ENCODE data around the gene GOT2.
A peak's percentile ranks its signal among the peaks of the same experiment; 100 is the strongest.
"Not testable (repeated sequence)": the region's sequence is repeated elsewhere in the genome, so short reads cannot be mapped to it uniquely, and the experiment has no call there.

GOT2 gene

DNA sequence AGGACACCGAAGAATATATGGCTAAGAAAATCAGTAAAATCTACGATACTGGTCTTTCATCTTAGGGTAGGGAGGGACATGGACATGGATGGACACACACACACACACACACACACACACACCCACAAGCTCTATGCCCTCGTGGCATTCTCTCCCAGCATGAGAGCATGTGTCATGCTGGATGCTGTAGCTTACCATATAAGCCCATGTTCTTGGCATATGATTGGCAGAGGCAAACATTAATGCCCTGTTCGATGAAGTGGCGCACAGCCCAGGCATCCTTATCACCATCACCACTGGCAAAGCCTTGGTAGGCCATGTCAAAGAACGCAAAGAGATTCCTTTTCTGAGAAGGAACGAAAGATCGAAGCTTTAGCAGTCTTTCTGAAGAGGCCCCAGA is 17.6 kb downstream of the GOT2 start:
- no peak for FAIRE-seq

DNA sequence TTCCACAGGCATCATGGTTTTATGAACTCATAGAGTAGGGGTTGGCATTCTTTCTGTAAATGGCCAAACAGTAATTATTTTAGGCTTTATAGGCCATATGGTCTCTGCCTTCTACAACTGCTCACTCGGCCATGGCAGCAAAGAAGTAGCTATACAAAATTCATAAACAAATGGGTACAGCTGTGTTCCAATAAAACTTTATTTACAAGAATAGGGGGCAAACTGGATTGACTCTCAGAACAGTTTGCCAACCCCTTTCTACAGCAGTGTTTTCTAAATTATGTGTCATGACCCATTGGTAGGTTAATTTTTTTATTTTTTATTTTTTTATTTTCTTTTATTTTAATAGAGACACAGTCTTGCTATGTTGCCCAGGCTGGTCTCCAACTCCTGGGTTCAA is 20.4 kb downstream of the GOT2 start:
- no peak for FAIRE-seq

DNA sequence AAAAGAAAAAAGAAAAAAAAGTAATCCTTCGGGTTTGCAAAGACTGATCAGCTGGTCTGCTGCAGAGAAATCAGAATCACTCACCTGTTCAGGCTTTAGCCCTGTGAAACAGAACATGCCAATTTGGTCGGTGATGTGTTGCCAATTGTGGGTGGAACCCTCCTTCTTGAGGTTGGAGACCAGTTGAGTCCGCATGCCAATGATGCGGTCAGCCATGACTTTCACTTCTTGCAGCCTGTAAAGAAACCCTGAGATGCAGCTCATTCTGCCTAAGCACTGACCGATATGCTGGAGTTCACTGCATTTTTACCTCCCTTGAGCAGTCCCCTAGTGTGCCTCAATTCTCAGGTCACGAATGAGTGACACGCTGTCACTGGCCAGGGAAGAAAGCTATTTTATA is 24.8 kb downstream of the GOT2 start:
- no peak for FAIRE-seq

DNA sequence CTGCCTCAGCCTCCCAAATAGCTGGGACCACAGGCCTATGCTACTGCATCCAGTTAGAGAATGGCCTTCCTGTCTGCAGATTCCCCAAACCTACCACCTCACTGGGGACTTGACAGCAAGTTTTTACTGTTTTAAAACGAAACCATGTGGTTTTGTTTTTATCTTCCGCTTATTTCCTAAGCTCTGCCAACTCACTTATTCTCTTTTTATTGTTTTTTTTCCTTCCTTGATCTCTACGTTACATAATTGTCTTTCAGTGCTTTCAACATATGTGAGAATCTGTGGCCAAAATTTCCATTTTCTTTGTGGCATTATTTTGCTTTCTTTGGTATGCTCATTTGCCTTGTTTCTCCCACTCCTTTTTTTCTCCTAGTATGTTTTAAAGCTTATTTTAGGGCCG is 35.0 kb downstream of the GOT2 start:
- FAIRE-seq: no peak

DNA sequence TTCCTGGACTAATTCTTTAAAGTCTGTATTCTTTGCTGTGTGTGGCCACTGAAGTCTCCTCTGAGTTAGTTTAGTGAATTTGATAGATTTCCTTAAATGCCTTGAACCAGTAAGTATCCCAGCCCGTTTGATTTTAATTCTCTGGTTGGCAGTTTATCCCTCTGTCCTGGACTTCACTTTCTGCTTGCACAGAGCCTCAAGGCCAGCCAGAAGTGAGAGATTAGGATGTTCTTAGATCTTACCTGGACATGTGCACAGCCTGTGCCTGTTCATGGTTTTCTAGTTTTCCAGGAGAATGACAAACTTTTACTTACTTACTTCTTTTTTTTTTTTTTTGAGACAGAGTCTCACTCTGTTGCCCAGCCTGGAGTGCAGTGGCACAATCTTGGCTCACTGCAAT is 38.7 kb downstream of the GOT2 start:
- FAIRE-seq: no peak

DNA sequence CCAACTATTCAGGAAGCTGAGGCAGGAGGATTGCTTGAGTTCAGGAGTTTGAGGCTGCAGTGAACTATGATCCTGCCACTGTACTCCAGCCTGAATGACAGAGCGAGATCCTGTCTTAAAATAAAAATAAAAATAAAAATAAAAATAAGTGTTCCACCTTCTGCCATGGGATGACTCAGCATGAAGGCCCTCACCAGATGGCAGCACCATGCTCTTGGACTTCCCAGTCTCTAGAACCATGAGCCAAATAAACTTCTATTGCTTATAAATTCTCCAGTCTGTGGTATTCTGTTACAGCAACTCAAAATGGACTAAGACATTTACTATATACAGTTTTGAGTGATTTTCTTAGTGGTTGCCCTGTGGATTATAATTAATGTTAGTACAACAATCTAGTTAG is 41.7 kb downstream of the GOT2 start:
- no peak for FAIRE-seq

DNA sequence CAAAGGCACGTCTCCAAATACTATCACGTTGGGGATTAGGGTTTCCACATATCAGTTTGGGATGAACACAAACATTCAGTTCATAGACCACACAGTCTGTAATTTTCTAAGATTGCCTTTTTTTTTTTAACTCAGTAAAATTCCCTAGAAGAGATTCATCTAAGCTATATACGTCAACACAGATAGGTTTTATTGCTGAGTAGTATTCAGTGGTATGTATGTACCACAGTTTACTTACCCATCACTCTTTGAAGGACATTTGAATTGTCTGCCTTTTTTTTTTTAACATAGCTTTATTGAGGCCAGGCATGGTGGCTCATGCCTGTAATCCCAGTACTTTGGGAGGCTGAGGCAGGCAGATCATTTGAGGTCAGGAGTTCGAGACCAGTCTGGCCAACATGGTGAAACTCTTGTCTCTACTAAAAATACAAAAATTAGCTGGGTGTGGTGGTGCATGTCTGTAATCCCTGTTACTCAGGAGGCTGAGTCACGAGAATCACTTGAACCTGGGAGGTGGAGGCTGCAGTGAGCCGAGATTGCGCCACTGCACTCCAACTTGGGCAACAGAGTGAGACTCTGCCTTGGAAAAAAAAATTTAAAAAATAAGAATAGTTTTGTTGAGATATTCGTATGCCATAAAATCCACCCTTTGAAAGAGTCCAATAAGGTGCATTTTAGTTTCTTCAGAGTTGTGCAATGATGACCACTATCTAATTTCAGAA is 47.0 kb downstream of the GOT2 start:
- not testable (repeated sequence) for FAIRE-seq

DNA sequence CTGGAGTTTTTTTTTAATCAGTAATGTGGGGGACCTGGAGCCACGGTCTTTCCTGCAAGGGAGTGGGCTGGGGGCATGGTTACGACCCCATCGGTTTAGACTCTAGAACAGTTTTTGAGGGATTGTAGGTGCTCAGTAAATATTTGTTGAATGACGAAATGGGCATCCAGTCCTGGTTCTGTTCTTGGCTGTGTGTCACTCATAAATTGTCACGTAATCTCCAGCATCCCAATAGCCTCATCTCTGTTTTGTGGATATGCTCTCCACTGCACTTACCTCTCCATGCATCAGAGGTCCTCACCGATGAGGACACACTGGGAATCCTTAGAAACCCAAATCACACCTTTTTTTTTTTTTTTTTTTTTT is 49.0 kb downstream of the GOT2 start:
- FAIRE-seq: no peak

DNA sequence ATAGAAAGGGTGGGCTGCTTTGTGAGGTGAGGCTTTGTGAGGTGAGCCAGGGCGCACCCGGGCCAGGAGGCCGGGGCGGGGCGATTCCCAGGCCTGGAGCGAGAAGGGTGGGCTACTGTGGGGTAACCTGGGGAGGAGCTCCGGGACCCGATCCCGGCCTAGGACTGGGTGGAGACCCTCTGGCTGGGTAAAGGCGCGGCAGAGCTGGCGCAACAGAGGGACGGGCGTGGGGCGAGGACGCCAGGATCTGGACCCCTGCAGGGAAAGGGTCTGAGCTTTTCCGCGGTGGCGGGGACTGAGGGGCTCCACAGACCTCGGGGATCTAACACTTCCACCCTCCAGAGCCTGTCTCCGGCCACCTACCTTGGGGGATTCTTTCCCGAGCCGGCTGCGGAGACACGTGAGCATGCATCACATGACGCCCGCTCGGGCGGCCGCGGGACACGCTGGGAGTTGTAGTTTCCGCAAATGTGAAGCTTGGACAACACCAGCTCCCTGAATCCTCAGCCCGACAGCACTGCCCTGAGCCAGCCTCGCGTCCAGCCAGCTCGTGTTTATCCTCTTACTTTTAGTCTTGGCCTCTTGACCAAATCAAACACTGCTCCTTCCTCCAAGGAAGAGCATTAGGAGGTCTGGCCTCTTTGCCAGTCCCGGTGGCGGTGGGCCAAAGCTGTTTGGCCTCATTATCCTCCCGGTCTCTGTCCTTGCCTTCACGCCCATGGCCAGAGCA is 49.6 kb downstream of the GOT2 start, which contains the start of gene SLC38A7:
SLC38A7 (minus strand) TSS at position 417 of the 730 bp plus-strand sequence. CDS start 4,644 bp downstream, outside the sequence.
- no peak for FAIRE-seq

DNA sequence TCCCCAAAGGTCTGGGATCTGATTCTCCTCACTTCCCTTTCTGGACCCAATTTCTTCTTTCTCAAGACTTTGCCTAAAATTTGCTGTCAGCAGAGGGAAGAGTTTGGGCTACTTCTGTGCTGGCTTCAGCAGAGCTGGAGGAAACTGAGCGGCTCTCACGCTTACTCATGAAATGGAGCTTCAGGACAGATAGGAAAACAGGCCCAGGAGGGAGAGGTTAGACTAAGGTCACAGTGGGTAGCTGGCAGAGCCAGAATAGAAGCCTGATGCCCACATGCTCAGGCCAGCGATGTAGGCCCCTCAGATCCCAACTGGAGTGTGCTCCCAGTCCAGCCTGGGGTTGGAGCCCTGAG is 50.1 kb downstream of the GOT2 start:
- no peak for FAIRE-seq

DNA sequence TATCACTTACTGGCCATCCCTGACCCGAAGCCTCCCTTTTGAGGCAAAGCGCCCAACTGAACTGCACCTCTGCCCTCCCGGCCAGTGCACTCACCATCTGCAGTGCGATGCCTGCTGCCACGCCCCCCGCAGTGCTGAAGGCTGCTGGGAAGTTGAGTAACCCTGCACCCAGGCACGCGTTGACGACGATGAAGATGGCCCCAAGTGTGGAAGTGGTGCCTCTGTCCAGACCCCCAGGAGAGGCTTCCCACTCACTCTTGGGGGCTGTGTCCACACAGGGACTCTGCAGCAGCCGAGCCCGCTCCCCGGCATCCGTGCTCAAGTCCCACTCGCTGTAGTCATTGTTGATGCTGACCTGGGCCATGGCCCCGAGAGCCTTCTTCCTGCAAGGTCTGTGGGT is 54.4 kb downstream of the GOT2 start:
- no peak for FAIRE-seq

DNA sequence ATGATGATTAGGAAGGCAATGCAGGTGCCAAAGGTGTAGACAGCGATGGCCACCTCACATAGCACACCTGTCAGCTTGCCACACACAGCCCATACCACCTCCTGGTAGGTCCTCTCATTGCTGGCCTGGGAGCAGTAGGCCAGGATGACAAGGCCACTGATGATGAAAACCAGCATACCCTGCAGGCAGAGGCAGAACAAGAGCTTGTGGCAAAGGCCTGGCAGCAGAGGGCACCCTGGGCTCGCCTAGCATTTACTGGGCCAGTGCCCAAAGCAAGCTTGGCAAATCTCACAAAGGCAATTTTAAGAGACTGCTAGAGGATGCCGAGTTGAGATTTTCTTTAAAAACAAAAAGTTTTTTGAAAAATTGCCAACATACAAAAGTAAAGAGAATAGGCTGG is 55.4 kb downstream of the GOT2 start:
- no peak for FAIRE-seq

DNA sequence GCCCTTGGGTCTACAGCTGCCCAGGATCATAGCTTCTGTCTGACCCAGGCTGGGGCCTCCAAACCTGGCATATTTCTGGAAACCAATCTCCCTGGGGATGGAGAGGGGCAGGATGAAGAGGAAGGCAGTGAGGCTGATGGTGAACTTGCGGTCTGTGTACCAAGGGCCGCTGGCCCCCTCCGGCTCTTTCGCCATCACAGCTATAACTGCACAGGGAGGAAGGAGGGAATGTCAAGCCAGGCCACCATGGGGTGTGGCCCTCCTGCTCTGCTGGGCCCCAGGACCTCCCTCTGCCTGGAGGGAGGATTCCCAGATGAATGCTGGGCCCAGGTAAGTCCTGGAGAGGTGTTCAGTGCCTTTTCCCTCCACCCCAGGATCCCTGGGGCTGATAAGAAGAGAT is 55.8 kb downstream of the GOT2 start:
- no peak for FAIRE-seq

DNA sequence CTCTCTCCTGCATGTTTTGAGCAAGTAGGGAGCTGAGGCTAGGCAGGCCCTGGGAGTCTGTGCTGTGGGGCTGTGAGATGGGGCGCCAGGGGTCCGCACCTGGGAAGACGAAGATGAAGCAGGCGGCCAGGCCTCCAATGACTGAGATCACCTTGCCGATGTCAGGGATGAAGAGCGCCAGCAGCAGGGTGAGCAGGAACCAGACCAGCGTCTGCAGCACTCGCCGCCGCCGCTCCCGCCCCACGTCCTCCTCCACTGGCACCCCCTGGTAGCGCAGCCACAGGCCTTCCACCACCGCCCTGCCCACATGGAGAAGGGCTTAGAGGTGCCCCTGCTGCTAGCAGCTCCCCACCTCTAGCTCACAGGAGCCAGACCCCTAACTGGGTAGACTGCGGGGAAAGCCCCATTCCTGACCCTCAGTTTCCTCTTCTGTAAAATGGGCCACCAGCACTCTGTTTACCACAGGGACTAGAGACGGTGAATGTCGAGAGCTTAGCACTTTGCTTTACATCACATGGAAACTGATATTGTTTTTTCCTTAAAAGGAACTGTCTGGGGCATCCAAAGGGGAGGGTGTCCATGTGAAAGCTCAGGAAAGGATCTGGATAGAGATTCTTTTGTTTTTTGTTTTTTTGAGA is 63.1 kb downstream of the GOT2 start:
- FAIRE-seq: no peak

DNA sequence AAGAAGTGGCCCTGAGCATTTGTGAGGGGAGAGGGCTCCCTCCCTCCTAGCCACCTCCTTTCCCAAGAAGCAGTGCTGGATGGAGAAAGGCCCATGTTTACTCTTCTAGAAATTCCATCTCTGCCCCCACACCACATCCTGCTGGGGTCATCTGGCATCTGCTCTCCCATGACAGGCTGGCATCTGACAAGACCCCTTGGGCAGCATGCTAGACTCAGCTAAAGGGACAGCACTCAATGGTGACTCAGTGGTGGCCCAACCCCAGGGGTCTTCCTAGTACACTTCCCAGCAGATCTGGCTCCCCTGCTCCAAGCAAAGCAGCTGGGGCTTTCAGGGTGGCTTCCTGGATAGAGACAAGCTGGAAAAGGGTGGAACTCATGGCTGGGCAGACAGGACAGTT is 63.9 kb downstream of the GOT2 start:
- FAIRE-seq: no peak

DNA sequence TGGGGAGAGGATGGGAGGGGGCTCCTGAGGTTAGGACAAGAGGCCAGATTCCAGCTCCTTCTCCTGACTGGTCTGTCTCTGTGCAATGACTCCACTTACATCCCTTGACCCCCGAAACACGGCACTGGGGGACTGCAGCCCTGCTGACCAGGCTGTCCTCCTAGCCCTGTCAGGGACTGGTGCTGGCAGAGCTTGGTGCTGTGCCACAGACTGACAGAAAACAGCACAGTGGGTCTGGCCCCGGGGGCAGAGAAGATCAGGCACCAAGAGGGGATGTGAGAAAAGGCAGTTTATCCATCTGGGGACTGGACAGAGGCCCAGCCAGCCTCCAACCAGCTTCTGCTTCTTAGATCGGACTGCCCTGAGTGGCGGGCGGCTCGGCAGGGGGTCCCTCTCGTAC is 68.9 kb downstream of the GOT2 start:
- FAIRE-seq: no peak

DNA sequence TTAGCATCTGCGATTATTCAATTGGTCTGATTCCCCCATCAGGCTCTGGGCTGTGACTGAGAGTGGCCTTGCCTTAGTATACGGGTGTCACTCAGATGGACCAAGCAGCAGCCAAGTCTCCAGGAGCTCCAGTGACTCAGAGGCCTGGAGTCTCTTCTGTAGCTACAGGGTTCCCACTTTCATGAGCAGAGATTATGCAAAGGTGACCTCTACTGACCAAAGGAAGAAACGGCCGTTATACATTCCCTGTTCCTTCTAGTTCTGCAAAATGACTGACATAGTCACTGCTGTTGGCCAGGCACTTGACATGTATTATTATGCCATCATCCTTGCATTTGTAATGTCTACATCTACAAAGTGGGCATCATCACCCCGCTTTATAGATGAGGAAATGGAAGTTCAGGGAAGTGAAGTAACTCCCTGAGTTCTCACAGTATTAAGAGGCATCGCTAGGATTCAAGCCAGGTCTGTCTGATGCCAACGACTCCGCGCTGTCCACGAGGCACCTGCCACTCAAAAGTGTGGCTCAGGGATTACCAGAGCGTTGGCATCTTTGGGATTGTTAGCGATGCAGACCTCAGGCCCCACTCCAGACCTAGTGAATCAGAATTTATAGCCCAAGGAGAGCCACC is 72.8 kb downstream of the GOT2 start:
- FAIRE-seq: peak; percentile 96

DNA sequence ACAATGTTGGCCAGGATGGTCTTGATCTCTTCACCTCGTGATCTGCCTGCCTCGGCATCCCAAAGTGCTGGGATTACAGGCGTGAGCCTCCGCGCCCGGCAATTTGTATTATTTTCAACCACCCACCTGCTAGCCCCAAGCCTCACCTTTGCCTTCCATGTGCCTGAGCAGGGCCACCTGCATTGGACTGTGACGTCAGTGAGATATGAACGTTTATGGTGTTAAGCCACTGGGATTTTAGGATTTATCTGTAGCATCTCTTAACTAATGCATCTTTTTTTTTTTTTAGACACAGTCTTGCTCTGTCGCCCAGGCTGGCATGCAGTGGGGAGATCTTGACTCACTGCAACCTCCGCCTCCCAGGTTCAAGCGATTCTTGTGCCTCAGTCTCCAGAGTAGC is 74.2 kb downstream of the GOT2 start:
- FAIRE-seq: not testable (repeated sequence)

DNA sequence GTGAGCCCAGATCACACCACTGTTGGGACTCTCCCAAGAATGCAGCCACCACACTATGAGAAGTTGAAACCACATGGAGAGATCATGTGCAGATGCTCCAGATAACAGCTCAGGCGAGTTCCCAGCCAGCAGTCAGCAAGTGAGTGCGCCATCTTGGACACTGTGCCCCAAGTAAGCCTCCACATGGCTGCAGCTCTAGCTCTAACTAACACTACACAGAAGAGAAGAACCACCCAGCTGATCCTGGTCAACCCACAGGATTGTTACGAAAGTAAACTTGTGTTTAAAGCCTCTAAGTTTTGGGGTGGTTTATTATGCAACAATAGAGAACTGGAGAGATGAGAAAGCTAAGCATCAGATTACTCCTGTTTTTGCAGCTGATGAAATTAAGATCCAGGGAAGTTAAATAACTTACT is 75.3 kb downstream of the GOT2 start:
- FAIRE-seq: no peak
